NCI-H460 (cell line): ENCODE data around the gene NDUFC2. TPM values are rescaled to one million over a fixed set of nuclear protein-coding genes. Genes with fewer than 3 reads are reported as not detected.
"Not testable (repeated sequence)": the region's sequence is repeated elsewhere in the genome, so short reads cannot be mapped to it uniquely, and the experiment has no call there.

ENCODE experiments used
- DNase-seq: peaks from one replicate; pipeline ENCODE4 v3.0.0-alpha.2; 2016; ENCODE audit warnings: low read depth; ENCODE audit errors: extremely low read depth
- total RNA-seq: library from RNA; depleted of rRNA; stranded (reverse); fragments of >200 nt; shearing (Covaris generic); gene quantifications from 2 replicates; pipeline ENCODE4 v1.2.3, GENCODE V29; 2014; rRNA removed

Gene NDUFC2
- total RNA-seq, 1 experiment from 2014 or later, result 107 TPM

- DNase-seq, result no peak
Measured at GRCh38 chr11:78033040-78033439, 46.6 kb downstream of the NDUFC2 start.

GRCh38 chr11:78032090-78032489 lies 47.6 kb downstream of the NDUFC2 start:
- DNase-seq, result no peak

GRCh38 chr11:78031629-78032028 lies 48.0 kb downstream of the NDUFC2 start:
- no peak for DNase-seq

GRCh38 chr11:78030429-78031325 lies 49.0 kb downstream of the NDUFC2 start:
- no peak for DNase-seq

GRCh38 chr11:78028423-78028822 lies 51.2 kb downstream of the NDUFC2 start:
- DNase-seq, result not testable (repeated sequence)

GRCh38 chr11:78027759-78028158 lies 51.9 kb downstream of the NDUFC2 start:
- DNase-seq, result no peak

- DNase-seq, result no peak
Measured at GRCh38 chr11:78025378-78025777, 54.3 kb downstream of the NDUFC2 start.

- no peak for DNase-seq
Measured at GRCh38 chr11:78023426-78023825, 56.2 kb downstream of the NDUFC2 start.

GRCh38 chr11:78022397-78023396 lies 57.0 kb downstream of the NDUFC2 start, which contains the start of gene KCTD14:
KCTD14 (minus strand) TSS chr11:78023276; CDS start chr11:78023249, 27 bp downstream.
- DNase-seq, result no peak

GRCh38 chr11:78021611-78022010 lies 58.1 kb downstream of the NDUFC2 start:
- DNase-seq, result no peak

- DNase-seq, result no peak
Measured at GRCh38 chr11:78020246-78020645, 59.4 kb downstream of the NDUFC2 start.

- no peak for DNase-seq
Measured at GRCh38 chr11:78019808-78020207, 59.9 kb downstream of the NDUFC2 start.

Other genes starting within 250 kb of the NDUFC2 start
- gene INTS4, start 85.2 kb downstream of the NDUFC2 start, total RNA-seq, result 17.6 and 27.2 TPM in 2 replicates
- 0.66 and 0.82 TPM in 2 replicates for gene KCTD14, start 56.6 kb downstream of the NDUFC2 start, total RNA-seq
- gene THRSP, start 16.0 kb downstream of the NDUFC2 start, total RNA-seq, result not detected in 2 replicates
- gene ALG8, start 59.8 kb upstream of the NDUFC2 start, total RNA-seq, result 55.2 and 55.9 TPM in 2 replicates
- gene KCTD21, start 108.8 kb upstream of the NDUFC2 start, total RNA-seq, result 2.3 and 4.1 TPM in 2 replicates
- 3.3 and 3.8 TPM in 2 replicates for gene USP35, start 109.1 kb upstream of the NDUFC2 start, total RNA-seq